HT1080 (cell line): ENCODE results near the gene ZBTB8A. TPM values are rescaled to one million over a fixed set of nuclear protein-coding genes. Genes with fewer than 3 reads are reported as not detected.
"Not testable (repeated sequence)": the region's sequence is repeated elsewhere in the genome, so short reads cannot be mapped to it uniquely, and the experiment has no call there.

Experiments used
- DNase-seq: peaks from one replicate; pipeline ENCODE4 v3.0.0-alpha.2; 2015; ENCODE audit warnings: low read depth
- total RNA-seq: library from RNA; depleted of rRNA; stranded (reverse); fragments of >200 nt; shearing (Covaris generic); gene quantifications from 2 replicates; pipeline ENCODE4 v1.2.3, GENCODE V29; 2014

Gene ZBTB8A
- total RNA-seq, 1 experiment from 2014 or later = 3.1 TPM

DNA sequence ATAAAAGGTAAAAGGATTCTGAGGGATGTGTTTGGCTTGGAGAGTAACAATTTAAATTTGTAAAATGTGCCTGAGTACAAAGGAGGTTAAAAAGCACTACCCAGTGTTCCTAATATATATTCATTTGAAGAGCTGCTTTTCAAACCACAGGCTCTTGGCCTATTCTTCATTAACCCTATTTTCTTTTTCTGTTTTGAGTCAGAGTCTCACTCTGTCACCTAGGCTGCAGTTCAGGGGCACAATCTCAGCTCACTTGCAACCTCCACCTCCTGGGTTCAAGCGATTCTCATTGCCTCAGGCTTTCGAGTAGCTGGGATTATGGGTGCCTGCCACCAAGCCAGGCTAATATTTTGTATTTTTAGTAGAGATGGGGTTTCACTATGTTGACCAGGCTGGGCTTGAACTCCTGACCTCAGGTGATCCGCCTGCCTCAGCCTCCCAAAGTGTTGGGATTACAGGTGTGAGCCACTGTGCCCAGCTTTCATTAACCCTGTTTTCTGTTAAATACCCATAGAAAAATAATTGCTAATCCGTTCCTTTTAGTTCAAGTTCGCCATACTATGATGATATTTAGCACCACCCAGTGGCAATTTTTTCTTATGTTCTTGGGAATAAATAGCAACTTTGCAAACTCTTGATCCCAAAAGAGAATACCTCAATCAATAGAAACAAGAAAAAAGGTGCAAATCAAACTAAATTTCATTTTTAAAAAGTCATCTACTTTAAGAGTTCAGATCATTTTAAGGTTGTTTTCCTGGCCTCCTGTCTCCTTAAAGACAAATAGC lies 80.7 kb downstream of the ZBTB8A start:
- DNase-seq = no peak

DNA sequence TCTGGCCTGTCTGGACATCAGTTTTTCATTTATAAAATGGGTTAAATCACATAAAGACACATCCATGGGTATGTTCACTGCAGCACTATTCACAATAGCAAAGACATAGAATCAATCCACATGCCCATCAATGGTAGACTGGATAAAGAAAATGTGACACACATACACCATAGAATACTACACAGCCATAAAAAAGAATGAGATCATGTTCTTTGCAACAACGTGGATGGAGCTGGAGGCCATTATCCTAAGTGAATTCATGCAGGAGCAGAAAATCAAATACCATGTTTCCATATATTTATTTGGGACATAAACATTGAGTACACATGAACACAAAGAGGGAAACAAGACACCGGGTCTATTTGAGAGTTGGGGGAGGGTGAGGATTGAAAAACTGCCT lies 83.0 kb downstream of the ZBTB8A start:
- no peak for DNase-seq

DNA sequence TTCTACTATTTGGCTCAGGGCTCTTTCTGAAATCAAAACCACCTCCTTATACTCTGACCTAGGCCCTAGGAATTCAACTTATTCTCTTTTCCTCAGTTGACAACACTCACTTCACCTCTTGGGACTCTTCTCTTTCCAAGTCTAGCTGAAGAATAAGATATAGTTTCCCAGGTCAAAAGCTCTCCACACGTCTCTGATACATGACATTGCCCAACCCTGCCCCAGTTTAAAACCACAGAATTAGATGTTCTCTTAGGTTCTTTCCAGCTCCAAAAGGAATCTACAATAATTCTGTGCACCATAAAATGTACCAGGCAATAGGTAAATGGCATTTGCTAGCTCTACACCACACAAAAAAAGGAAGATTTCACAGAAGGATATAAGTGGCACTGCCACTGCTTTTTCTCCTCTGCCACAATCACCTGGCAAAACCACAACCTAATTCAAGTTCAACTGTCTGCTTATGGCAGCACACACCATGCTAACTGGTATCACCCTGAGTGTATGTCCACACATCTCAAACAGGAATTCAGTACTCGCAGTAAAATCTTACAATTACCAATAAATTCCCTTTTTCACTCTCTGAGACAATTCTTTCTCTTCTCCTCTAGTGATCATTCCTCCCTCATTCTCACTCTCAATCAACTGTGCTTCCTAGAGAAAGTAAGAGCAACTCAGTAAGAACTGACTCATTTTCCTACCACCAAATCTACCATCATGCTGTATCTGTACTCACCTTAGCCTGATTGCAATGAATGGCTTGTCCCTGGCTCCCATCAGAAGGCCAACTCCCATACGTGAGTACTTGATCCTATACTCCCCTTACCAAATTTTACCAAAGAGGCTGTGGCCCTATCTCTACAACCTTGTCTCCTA lies 83.8 kb downstream of the ZBTB8A start:
- no peak for DNase-seq

DNA sequence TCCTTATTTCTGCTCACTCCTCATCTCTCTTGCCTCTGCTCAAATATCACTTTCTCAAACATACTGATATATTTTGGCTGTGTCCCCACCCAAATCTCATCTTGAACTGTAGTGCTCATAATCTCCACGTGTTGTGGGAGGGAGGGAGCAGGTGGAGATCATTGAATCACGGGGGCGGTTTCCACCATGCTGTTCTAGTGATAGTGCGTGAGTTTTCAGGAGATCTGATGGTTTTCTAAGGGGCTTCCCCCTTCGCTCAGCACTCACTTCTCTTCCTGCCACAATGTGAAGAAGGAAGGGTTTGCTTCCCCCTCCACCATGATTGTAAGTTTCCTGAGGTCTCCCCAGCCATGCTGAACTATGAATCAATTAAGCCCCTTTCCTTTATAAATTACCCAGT lies 84.5 kb downstream of the ZBTB8A start:
- DNase-seq = no peak

DNA sequence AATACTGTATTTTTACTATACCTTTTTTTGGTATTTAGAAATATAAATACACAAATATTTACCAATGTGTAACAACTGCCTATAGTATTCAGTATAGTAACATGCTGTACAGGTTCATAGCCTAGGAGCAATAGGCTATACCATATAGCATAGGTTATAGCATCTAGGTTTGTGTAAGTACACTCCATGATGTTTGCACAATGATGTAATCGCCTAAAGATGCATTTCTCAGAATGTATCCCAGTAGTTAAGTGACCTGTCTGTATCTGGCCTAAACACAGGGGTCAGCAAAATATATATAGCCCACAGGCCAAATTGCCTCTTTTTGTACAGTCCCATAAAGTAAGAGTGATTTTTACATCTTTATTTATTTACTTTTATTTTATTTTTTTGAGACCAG lies 86.9 kb downstream of the ZBTB8A start:
- DNase-seq = no peak

DNA sequence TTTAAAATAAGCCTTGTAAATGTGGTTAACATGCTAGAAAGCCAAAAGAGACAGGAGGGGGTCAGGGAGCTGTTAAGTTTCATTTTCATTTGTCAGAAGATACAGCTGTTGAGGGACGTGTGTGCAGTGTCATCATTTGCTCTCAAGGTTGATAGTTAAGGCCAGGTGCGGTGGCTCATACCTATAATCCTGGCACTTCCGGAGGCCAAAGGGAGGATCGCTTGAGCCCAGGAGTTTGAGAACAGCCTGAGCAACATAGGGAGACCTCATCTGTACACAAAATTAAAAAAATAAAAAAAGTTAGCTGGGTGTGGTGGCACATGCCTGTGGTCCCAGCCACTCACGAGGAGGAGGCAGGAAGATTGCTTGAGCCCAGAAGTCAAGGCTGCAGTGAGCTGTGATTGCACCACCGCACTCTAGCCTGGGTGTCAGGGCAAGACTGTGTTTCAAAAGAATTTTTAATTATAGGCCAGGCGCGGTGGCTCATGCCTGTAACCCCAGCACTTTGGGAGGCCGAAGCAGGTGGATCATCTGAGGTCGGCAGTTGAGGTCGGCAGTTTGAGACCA lies 88.5 kb downstream of the ZBTB8A start:
- DNase-seq = no peak

DNA sequence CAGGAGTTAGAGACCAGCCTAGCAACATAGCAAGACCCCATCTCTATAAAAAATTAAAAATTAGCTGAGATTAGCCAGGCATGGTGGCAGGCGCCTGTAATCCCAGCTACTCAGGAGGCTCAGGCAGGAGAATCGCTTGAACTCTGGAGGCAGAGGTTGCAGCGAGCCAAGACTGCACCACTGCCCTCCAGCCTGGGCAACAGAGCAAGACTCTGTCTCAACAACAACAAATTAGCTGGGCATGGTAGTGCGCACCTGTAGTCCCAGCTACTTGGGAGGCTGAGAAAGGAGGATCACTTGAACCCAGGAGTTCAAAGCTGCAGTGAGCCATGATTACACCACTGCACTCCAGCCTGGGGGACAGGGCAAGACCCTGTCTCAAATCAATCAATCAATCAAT lies 90.9 kb downstream of the ZBTB8A start:
- DNase-seq = not testable (repeated sequence)

DNA sequence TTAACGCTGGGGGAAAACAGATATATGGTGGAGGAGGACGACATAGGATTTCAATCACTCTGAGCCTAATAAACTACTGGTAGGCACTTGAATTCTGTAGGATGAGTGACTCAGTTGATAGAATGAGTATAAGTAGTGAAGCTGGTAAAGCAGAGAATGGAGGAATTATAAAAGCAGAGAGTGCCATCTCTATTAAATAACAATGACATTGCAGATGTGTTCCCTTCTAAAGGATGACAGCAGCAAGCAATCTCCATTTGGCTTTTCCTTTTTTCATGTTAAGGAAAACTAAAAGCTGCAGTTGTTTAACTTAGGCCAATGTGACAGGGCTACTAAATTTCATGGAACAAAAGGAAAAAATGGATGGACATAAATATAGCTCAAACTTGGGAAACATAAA lies 93.6 kb downstream of the ZBTB8A start:
- no peak for DNase-seq

DNA sequence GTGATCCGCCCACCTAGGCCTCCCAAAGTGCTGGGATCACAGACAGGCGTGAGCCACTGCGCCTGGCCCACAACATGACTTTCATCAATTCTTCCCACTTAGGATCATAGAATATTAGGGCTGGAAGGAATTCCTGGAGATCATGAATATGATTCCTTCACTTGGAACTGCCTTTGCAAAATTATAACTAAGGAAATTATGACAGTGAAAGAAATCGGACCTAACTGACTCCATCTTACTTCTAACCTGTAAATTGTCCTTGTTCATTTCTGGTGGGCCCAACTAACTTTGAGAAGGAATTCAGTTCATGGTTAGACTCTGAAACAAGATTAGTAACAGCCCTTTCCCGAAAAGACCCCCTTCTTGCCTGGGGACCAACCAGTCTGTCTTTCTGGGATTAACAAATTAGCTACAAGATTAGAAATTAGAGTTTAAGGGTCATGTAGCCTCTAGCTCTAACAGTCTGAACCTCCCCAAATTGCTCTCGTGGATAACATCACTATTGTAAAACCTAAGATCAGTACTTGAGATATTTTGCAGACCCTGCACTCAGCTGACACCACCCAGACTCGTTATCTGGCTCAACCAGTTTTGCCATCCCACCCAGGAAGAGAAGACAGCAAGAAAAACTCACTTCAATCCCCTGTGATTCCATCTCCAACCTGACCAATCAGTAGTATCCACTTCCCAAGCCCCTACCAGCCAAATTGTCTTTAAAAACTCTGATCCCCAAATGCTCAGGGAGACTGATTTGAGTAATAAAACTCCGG lies 96.5 kb downstream of the ZBTB8A start:
- no peak for DNase-seq

DNA sequence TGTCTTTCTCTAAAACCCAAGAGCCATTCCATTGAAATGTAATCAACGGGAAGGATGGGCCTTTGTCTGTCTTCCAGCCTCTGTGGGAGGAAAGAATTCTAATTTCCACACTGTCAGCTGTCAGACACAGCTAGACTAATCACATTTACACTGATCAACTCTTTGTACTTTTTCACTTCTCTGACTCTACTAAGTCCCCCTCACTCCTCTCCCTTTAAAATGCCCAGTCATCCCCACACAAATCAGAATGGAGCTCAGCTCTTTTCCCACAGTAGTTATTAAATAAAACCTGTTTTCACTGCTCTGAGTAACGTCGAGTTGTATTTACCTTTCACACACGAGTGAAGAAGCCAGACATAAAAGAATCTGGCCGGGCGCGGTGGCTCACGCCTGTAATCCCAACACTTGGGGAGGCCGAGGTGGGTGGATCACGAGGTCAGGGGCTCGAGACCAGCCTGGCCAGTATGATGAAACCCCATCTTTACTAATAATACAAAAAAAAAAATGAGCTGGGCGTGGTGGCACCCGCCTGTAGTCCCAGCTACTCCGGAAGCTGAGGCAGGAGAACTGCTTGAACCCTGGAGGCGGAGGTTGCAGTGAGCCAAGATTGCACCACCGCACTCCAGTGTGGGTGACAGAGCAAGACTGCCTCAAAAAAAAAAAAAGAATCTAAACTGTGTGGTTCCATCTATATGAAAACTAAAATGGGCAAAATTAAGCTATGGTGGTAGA lies 97.9 kb downstream of the ZBTB8A start:
- DNase-seq = no peak

DNA sequence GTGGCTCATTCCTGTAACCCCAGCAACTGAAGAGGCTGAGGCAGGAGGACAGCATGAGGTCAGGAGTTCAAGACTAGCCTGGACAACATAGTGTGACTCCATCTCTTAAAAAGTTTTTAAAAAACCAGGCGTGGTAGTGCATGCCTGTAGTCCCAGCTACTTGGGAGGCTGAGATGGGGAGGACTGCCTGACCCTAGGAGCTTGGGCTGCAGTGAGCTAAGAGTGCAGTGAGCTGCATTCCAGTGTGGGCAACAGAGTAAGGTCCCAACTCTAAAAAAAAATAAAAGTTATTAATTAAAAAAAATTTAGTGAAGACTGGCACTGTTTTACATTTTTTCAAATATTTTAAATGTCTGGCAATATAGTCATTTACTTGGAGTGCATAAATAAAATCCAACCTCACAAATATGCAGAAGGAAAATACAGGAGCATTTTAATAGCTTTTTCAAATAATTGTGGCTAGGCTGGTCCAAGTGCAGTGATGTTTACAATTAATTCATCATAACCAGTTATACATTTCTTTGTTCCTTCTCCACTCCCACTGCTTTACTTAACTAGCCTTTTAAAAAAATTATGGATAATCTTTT lies 100.4 kb downstream of the ZBTB8A start:
- DNase-seq = no peak

DNA sequence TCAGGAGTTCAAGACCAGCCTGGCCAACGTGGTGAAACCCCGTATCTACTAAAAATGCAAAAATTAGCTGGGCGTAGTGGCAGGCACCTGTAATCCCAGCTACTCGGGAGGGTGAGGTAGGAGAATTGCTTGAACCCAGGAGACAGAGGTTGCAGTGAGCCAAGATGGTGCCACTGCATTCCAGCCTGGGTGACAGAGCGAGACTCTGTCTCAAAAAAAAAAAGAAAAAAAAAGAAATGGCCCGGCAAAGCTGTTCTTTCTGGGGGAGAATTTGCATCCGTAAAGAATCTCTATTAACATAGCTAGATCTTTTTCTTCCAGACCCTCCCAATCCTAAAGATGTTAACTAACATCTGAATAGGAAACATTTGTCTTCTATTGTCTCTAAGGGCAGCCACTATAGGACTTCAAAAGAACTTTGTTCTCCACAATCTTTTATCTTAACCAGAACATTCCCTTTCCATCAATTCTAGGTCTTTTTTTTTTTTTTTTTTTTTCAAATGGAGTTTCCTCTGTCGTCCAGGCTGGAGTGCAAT lies 103.1 kb downstream of the ZBTB8A start:
- not testable (repeated sequence) for DNase-seq

DNA sequence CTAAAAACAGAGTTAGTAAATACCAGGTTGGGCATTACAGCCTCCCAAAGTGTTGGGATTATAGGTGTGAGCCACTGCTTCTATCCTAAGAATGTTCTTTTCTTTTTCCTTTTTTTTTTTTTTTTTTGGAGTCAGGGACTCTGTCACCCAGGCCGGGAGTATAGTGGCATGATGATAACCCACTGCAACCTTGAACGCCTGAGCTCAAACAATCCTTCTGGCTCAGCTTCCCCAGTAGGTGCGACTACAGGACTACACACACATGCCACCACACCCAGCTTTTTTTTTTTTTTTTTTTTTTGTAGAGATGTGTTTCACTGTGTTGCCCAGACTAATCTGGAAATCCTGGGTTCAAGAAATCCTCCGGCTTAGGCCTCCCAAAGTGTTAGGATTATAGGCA lies 105.2 kb downstream of the ZBTB8A start:
- no peak for DNase-seq

DNA sequence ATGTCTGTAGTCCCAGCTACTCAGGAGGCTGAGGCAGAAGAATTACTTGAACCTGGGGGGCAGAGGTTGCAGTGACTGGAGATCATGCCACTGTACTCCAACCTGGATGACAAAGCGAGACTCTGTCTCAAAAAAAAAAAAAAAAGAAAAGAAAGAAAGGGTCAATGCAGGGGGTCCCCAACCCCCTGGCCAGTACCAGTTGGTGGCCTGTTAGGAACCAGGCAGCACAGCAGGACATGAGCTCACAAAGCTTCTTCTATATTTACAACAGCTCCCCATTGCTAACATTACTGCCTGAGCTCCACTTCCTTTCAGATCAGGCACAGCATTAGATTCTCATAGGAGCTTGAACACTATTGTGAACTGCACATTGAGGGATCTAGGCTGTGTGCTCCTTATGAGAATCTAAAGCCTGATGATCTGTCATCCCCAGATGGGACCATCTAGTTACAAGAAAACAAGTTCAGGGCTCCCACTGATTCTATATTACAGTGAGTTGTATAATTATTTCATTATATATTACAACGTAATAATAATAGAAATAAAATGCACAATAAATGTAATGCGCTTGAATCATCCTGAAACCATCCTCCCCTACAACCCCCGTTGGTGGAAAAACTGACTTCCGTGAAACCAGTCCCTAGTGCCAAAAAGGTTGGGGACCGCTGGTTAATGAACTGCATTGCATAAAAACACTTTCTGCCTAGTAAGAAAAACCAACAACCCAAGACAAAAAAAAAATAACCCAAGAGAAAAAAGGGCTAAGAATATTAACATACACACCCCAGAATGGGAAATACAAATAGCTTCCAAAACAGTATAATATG lies 108.3 kb downstream of the ZBTB8A start:
- no peak for DNase-seq

DNA sequence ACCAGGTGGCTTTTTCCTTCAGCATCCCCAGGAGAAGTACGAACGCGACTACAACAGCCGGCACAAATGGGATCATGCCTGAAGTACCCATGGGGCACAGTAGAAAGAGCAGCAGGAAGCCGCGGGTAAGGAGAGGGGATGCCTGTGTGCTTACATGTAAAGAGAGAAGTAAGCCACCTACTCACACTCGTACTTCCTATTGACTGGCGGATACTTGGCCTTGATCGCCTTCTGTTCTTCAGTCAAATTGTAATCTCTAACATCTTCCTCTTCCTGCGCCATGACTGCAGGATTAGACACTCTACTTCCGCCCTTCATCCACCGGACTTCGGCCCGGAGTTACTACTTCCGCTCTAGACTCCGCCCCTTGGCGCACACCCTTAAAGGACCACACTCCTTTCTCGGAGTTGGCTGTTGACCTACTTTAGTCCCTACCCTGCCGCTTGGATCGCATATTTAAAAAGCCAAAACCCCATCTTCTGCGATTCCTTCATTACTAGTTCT lies 111.1 kb downstream of the ZBTB8A start, which contains the start of gene ZBTB8OS:
Gene ZBTB8OS, minus strand, starts transcription at position 303 of the 504 bp plus-strand sequence. Its CDS starts 21 bp downstream, at position 282.
- peak; percentile 90 for DNase-seq

DNA sequence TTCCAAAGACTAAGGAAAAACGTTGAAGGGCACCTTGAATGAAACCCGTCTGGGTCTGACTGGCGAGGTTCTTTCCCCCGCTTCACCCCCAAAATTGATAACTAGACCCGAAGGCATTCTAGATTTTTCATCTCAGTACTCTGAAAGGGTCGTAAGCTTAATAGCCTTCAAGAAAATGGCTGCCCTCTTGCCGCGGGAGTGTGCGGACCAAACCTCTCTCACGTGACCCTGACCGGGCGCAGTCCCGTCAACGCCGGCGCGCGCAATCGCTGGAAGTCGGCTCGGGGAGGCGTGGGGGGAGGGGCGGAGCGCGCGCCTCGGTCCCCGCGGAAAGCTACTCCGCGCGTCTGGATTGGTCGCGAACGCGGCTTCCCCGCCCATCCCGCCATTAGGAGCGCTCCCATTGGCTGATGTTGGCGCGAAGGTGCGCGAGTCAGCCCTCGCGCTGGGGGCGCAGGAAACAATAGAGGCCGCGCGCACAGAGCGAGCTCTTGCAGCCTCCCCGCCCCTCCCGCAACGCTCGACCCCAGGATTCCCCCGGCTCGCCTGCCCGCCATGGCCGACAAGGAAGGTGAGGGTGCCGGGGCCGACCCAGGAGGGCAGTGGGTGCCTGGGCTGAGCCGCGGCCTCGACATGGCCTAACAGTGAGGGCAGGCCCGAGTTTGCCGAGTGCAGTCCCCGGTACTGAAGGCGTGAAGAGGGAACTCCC lies 111.7 kb downstream of the ZBTB8A start, which contains the start of gene RBBP4:
Gene RBBP4, plus strand, starts transcription at position 457 of the 709 bp plus-strand sequence. Its CDS starts 99 bp downstream, at position 556.
- DNase-seq = peak; percentile 96

DNA sequence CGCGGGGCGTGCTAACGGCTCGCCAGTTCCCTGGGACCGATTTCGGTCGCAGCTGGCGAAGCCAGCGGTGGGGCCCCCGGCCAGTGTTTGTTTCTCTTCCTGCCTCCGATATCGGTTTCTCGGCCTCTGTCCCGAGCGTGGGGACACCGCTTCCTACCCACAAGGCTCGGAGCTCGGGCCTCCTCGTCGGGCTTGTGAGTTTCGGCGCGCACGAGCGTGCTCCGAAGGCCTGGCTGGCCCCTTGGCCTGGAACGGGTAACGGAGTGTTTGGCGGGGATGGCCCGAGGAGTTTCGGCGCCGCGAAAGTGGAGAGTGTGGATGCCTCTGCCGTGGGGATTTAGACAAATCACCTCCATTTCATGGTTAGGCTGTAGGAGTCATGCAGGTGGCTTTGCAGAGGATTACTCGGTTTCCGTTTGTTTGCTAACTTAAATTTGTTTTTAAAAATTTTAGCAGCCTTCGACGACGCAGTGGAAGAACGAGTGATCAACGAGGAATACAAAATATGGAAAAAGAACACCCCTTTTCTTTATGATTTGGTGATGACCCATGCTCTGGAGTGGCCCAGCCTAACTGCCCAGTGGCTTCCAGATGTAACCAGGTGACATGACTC lies 112.3 kb downstream of the ZBTB8A start:
- DNase-seq = no peak
